AG09309 (cell line): Measurements from ENCODE around the gene SPRR1B.

Source experiments
- DNase-seq: peaks from one replicate; pipeline ENCODE4 v3.0.0-alpha.2; 2010; ENCODE audit warnings: low read depth
- H3K4me3 ChIP-seq: 2 replicates; pipeline ENCODE4 v1.5.1; 2011; ENCODE audit warnings: mild to moderate bottlenecking, low read depth, low read length, moderate library complexity; ENCODE audit not compliant: control insufficient read depth
- CTCF ChIP-seq: IDR thresholded peaks from 2 replicates; pipeline ENCODE4 v1.5.1; 2011; ENCODE audit warnings: mild to moderate bottlenecking, low read depth, low read length, inconsistent platforms; ENCODE audit not compliant: insufficient read depth, control insufficient read depth; ENCODE audit errors: missing control alignments

SPRR1B gene

DNA sequence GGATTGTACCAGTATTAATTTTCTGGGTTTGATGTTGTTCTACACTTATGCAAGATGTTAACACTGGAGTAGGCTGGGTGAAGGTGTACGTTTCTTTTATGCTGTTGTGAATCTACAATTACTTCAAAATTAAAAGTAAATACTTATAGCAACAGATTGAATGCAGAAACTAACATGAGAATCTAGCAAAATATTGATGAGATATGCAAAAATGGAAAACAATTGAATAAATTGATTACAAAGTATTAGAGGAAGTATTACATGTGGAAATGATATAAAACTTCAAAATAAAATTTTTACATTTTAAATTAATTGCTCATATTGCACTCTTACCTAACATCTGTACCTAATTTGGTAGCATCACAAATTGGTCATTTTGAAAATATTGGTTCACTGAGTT is 35.2 kb upstream of the SPRR1B start:
- DNase-seq: no peak
- TF ChIP-seq CTCF: no peak
- H3K4me3 ChIP-seq: no peak overlapping the region

DNA sequence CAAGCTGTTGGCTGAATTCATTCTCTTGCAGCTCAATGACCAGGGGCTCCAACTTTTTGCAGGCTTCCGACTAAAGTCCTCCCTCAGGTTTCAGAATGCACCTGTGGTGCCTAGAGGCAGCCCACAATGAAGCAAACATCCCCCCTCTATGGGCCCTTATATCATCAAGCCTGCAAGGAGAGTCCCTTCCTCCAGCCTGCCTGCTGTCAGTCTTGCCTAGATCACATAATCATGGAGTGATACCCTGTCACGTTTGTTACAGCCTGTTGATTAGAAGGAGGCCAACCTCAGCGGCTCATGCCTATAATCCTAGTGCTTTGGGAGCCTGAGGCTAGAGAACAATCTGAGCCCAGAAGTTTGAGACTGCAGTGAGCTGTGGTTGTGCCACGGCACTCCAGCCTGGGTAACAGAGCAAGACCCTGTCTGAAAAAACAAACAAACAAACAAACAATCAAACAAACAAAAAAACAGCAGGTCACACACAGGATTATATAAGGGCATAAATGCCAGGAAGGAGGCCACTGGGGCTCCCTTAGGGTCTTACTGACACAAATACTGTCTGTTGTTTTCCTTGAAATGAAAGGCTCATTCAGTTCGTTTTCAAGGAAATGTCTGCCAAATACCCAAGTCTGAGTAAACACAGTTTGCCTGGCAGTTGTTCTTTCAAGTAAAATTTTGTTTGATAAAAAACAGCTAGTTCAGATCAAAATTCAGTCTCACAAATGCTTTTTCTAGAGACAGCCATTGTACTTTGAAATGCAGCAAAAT is 34.2 kb upstream of the SPRR1B start:
- TF ChIP-seq CTCF: no peak
- no peak for DNase-seq
- H3K4me3 ChIP-seq: no peak overlapping the region

DNA sequence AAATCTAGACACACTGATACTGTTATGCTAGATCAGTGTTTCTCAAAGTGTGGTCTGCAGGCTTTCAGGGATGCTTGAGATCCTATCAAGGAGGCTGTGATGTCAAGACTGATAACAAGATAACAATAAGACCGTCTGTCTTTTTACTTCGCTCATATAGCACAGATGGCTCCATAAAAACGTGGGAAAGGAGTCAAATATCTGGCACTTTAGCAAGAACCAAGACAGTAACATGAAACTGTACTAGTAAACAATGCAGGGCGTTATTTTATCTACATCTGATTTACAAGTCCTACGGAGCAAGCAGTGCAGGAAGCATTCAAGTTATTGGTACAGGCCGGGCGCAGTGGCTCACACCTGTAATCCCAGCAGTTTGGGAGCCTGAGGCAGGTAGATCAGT is 33.1 kb upstream of the SPRR1B start:
- DNase-seq: no peak
- no peak for TF ChIP-seq CTCF
- no peak overlapping the region for H3K4me3 ChIP-seq

DNA sequence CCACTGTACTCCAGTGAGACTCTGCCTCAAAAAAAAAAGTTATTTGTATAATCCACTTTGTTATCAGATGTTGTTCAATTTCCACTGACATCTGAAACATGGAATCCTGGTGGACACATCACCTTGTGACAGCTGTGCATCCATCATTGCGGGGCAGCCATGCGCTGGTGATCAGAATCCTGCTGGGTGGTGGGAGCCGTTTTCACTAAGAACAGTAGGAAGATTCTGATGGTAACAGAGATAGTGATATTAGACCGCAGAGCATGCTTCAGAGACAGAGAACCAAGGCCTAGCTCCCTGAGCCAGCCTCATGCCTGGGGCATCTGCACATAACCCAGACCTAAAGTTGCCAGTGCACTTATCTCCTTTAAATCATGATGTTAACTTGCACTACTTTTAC is 32.5 kb upstream of the SPRR1B start:
- H3K4me3 ChIP-seq: no peak overlapping the region
- no peak for DNase-seq
- no peak for TF ChIP-seq CTCF

- TF ChIP-seq CTCF: no peak
- DNase-seq: no peak
- H3K4me3 ChIP-seq: no peak overlapping the region
Measured at GRCh38 chr1:152999818-153000217, 31.2 kb upstream of the SPRR1B start.

- H3K4me3 ChIP-seq: no peak overlapping the region
- no peak for DNase-seq
- TF ChIP-seq CTCF: no peak
Measured at GRCh38 chr1:153000294-153000693, 30.7 kb upstream of the SPRR1B start.
